BJ (cell line): Measurements from ENCODE around the gene SYT1. TPM values are rescaled to one million over a fixed set of nuclear protein-coding genes. Genes with fewer than 3 reads are reported as not detected.

Source experiments
- CTCF ChIA-PET: fragments of 350-600 bp; formaldehyde crosslinking; extraction: SDS; loops from one replicate; lab custom pipeline; 2021; ENCODE audit warnings: antibody characterized with exemption, inconsistent platforms; lab: Yijun Ruan, JAX
- POLR2A ChIA-PET: fragments of 300-600 bp; sonication (Branson Sonifier 250); formaldehyde crosslinking; extraction: SDS; loops from one replicate; lab custom pipeline; 2021; ENCODE audit warnings: antibody characterized with exemption; lab: Charles Lee
- DNase-seq: peaks from one replicate; pipeline ENCODE4 v3.0.0-alpha.2; 2011; ENCODE audit warnings: low read depth
- H3K27me3 ChIP-seq: 2 replicates; pipeline ENCODE4 v1.6.0; 2011; ENCODE audit warnings: low read length; ENCODE audit not compliant: control insufficient read depth, insufficient read depth
- H3K36me3 ChIP-seq: 2 replicates; pipeline ENCODE4 v1.5.1; 2011; ENCODE audit warnings: low read length; ENCODE audit not compliant: control insufficient read depth, insufficient read depth
- H3K4me3 ChIP-seq: 2 replicates; pipeline ENCODE4 v1.5.1; 2011; ENCODE audit warnings: low read depth, mild to moderate bottlenecking, control low read depth, low read length
- polyA plus RNA-seq: library from polyadenylated mRNA; depleted of rRNA; stranded (reverse); fragments of >200 nt; gene quantifications from 2 replicates; pipeline ENCODE4 v1.2.3, GENCODE V29; 2011
- TF ChIP-seq, protein P1 (sequence below): IDR thresholded peaks from 2 replicates; pipeline ENCODE4 v1.5.1; 2011; ENCODE audit warnings: low read depth, mild to moderate bottlenecking, control low read depth, inconsistent platforms, low read length, moderate library complexity; ENCODE audit not compliant: insufficient read depth

SYT1 gene
- polyA plus RNA-seq, 1 experiment = 0.70 TPM

DNA sequence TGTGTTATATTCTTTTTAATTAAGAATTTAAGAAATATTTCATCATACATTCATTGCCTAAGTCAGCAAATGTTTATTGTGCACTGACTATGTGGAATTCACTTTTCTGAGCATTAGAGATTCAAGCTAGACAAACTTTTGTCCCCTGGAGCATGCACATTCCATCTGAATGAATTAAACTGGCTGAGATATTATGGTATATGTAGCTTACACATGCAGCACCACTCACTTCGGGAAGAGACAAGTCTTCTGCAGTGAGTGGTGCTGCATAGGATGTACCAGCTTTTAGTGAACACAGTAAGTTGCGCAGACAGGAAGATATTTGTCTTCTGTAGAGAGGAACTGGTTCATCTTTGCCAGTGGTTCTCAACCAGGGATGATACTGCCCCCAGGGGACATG, 318.4 kb downstream of the SYT1 start:
- no peak for DNase-seq
- Histone ChIP-seq H3K27me3 (no peaks in the 10 kb centered on the region), H3K4me3 (no peak overlapping the region), H3K36me3 (no peaks in the 10 kb centered on the region)
- ChIA-PET CTCF (no interaction called here), POLR2A (no interaction called here)
- TF ChIP-seq, protein P1, sequence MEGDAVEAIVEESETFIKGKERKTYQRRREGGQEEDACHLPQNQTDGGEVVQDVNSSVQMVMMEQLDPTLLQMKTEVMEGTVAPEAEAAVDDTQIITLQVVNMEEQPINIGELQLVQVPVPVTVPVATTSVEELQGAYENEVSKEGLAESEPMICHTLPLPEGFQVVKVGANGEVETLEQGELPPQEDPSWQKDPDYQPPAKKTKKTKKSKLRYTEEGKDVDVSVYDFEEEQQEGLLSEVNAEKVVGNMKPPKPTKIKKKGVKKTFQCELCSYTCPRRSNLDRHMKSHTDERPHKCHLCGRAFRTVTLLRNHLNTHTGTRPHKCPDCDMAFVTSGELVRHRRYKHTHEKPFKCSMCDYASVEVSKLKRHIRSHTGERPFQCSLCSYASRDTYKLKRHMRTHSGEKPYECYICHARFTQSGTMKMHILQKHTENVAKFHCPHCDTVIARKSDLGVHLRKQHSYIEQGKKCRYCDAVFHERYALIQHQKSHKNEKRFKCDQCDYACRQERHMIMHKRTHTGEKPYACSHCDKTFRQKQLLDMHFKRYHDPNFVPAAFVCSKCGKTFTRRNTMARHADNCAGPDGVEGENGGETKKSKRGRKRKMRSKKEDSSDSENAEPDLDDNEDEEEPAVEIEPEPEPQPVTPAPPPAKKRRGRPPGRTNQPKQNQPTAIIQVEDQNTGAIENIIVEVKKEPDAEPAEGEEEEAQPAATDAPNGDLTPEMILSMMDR = no peak

DNA sequence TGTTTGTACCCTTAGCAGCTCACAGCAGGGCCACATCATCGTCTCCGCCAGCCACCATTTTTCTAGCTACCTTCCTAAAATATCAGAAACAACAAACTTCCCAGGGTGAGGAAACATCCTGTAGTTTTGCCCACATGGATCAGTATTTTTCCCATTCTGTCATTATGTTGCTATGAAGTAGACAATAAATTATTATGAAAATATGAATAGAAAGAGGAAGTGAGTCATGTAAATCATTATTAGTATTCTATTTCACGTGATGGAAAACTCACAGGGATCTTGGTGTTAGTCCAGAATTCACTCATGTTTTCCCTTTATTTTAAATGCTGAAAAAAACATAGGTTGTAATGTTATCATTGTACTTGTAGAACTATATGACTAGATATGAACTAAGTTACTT, 319.4 kb downstream of the SYT1 start:
- H3K27me3 ChIP-seq = no peaks in the 10 kb centered on the region
- POLR2A ChIA-PET = no interaction called here
- no peaks in the 10 kb centered on the region for H3K36me3 ChIP-seq
- H3K4me3 ChIP-seq = no peak overlapping the region
- TF ChIP-seq, protein P1 = no peak
- CTCF ChIA-PET = interaction anchor here (1.0 to 1.2 kb wide), 2 partner anchors 9 to 714 kb away, joined by 3 read pairs; no protein-coding TSS in a partner anchor
- DNase-seq = no peak

DNA sequence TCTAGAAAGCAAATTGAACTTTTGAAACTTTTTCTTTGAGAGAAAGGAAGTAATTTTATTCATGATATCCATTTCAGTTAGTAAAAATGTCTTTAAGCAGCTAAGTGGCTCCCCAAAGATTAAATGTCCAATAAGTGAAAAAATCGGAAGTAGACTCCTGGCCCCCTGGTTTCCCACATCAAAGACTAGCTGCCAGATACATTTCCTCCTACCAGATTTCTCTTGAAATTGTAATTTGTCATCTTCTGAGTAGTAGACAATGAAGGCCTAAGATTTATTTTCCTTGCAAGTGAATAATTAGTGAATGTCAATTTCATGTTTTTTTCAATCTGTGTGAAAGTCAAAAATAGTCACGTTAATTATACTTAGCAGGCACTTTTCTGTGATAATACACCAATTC, 321.9 kb downstream of the SYT1 start:
- no peaks in the 10 kb centered on the region for H3K27me3 ChIP-seq
- H3K36me3 ChIP-seq = no peaks in the 10 kb centered on the region
- POLR2A ChIA-PET = no interaction called here
- CTCF ChIA-PET = interaction anchor here (1.1 kb wide), 1 partner anchor 12 kb away, joined by 3 read pairs; no protein-coding TSS in a partner anchor
- H3K4me3 ChIP-seq = no peak overlapping the region
- DNase-seq = no peak
- TF ChIP-seq, protein P1 = no peak

DNA sequence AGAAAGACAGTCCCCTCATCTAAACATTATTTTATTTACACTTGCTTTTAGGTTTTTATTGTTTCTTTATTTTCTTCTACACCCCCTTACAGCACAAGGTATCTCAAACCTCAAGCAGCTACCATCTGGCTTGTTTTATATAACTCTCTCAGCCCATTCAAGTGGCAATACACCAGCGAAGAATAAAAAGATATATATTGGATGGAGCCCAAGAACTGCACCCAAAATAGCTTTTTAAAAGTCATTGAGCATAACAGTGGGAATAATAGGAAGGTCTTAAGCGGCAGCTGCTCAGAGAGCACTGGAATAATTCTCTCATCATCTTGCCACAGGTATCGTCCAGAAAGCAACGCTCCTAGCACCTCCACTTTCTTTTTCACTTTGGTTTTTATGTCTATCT, 322.5 kb downstream of the SYT1 start:
- Histone ChIP-seq H3K36me3 (no peaks in the 10 kb centered on the region), H3K27me3 (no peaks in the 10 kb centered on the region), H3K4me3 (no peak overlapping the region)
- POLR2A ChIA-PET = no interaction called here
- CTCF ChIA-PET = interaction anchor here (1.1 kb wide), 1 partner anchor 12 kb away, joined by 3 read pairs; no protein-coding TSS in a partner anchor
- TF ChIP-seq, protein P1 = no peak
- DNase-seq = no peak

DNA sequence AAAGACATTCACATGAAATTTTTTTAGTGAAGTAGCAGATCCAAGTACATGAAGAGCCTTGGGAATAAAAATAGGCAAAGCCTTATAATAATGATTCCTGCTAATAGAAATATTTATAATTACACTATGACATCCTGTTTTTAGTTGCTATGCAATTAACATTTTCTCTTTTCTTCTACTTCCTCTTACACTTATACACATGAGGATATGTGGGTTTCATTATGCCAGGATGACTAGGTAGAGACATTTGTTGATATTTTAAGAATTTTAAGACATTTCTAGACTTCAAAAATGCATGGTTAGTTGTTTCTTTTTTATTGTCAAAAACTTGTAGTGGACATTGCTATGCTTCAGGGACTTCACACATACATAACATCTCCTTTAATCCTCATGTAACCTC, 326.8 kb downstream of the SYT1 start:
- no peaks in the 10 kb centered on the region for H3K36me3 ChIP-seq
- ChIA-PET POLR2A (no interaction called here), CTCF (no interaction called here)
- TF ChIP-seq, protein P1 = no peak
- DNase-seq = no peak
- no peak overlapping the region for H3K4me3 ChIP-seq
- H3K27me3 ChIP-seq = no peaks in the 10 kb centered on the region
